B cell (primary cell): ENCODE results near the gene SLC6A6. TPM values are rescaled to one million over a fixed set of nuclear protein-coding genes. Genes with fewer than 3 reads are reported as not detected.
"Not testable (repeated sequence)": the region's sequence is repeated elsewhere in the genome, so short reads cannot be mapped to it uniquely, and the experiment has no call there.

ENCODE experiments used
- ATAC-seq: fragments of 200-7000 bp; cut with Tn5 transposase; one replicate; pipeline ENCODE4 v1.10.0; 2021; ENCODE audit warnings: low read depth, mild to moderate bottlenecking, moderate number of reproducible peaks, moderate library complexity
- CTCF ChIA-PET: fragments of 350-600 bp; sonication (Branson Sonifier 250); formaldehyde crosslinking; loops from one replicate; lab custom pipeline; 2021; ENCODE audit warnings: antibody characterized with exemption, inconsistent platforms; lab: Charles Lee
- POLR2A ChIA-PET: fragments of 350-600 bp; sonication (Branson Sonifier 250); formaldehyde crosslinking; loops from one replicate; lab custom pipeline; 2021; ENCODE audit warnings: antibody characterized with exemption; lab: Charles Lee
- DNase-seq: peaks from one replicate; pipeline ENCODE4 v3.0.0; 2013
- H2AFZ ChIP-seq: 2 replicates; pipeline ENCODE4 v1.6.1; 2012; ENCODE audit warnings: mild to moderate bottlenecking, low read depth, low read length; ENCODE audit not compliant: insufficient read depth, poor library complexity, severe bottlenecking
- H3K27ac ChIP-seq, 2 donors: 1 replicate in 1 of 2; 2 replicates in 1 of 2; pipeline ENCODE4 v1.5.1; 2012 to 2013; ENCODE audit warnings: low read length in 2 of 2, mild to moderate bottlenecking in 2 of 2, moderate library complexity in 1 of 2
- H3K27me3 ChIP-seq, 4 experiments: fragments of 200-600 bp in 1 of 4; sonication (generic) in 1 of 4; replicated peaks in 1 of 4; 1 replicate in 2 of 4; 2 replicates in 2 of 4; pipeline versions ENCODE4 v1.6.1 to v1.7.0; 2013 to 2016; ENCODE audit warnings: low read length in 3 of 4, mild to moderate bottlenecking in 2 of 4, mixed read lengths in 1 of 4, moderate library complexity in 1 of 4; ENCODE audit not compliant: insufficient read depth in 4 of 4, control insufficient read depth in 3 of 4; ENCODE audit errors: control extremely low read depth in 1 of 4
- H3K36me3 ChIP-seq, 2 experiments: replicated peaks in 1 of 2; 1 replicate in 1 of 2; 2 replicates in 1 of 2; pipeline versions ENCODE4 v1.6.1 to v1.7.1; 2013; ENCODE audit warnings: low read length in 1 of 2; ENCODE audit not compliant: insufficient read depth in 2 of 2, control insufficient read depth in 1 of 2; ENCODE audit errors: control extremely low read depth in 1 of 2, extremely low read depth in 1 of 2
- H3K4me1 ChIP-seq, 2 donors: fragments of 200-600 bp in 1 of 2; sonication (generic) in 1 of 2; 1 replicate in 1 of 2; 2 replicates in 1 of 2; pipeline versions ENCODE4 v1.5.1 to v1.6.1; 2013 to 2017; ENCODE audit warnings: low read length in 2 of 2; ENCODE audit not compliant: control insufficient read depth in 2 of 2, insufficient read depth in 2 of 2
- H3K4me2 ChIP-seq: replicated peaks from 2 replicates; pipeline ENCODE3; 2012; ENCODE audit warnings: mild to moderate bottlenecking, low read depth, low read length; ENCODE audit not compliant: poor library complexity, severe bottlenecking
- H3K4me3 ChIP-seq, 5 experiments: fragments of 200-600 bp in 1 of 5; sonication (generic) in 1 of 5; 1 replicate in 3 of 5; 2 replicates in 2 of 5; pipeline versions ENCODE4 v1.5.1 to v1.7.0; 2011 to 2016; ENCODE audit warnings: low read length in 4 of 5, mild to moderate bottlenecking in 4 of 5, low read depth in 2 of 5, control low read depth in 1 of 5, moderate library complexity in 1 of 5; ENCODE audit not compliant: insufficient read depth in 1 of 5; ENCODE audit errors: control extremely low read depth in 1 of 5, extremely low read depth in 1 of 5
- H3K79me2 ChIP-seq: fragments of 200-600 bp; sonication (generic); one replicate; pipeline ENCODE4 v1.6.0; 2016; ENCODE audit warnings: low read length; ENCODE audit not compliant: control insufficient read depth, insufficient read depth
- H3K9ac ChIP-seq: fragments of 200-600 bp; sonication (generic); 2 replicates; pipeline ENCODE4 v1.6.1; 2017; ENCODE audit warnings: mild to moderate bottlenecking, low read length, moderate library complexity
- H3K9me3 ChIP-seq, 3 donors: one replicate each; pipeline versions ENCODE4 v1.6.1 to v1.7.1; 2013; ENCODE audit warnings: low read length in 2 of 3; ENCODE audit not compliant: control insufficient read depth in 2 of 3, insufficient read depth in 1 of 3; ENCODE audit errors: control extremely low read depth in 1 of 3
- H4K20me1 ChIP-seq: 2 replicates; pipeline ENCODE4 v1.6.0; 2012; ENCODE audit warnings: mild to moderate bottlenecking, low read length; ENCODE audit not compliant: insufficient read depth, control insufficient read depth, poor library complexity, severe bottlenecking
- H3K27ac Mint-ChIP-seq: one replicate; pipeline ENCODE4 v1.8.0; 2021; ENCODE audit warnings: mixed read lengths
- H3K27me3 Mint-ChIP-seq: one replicate; pipeline ENCODE4 v1.8.0; 2021; ENCODE audit warnings: mixed read lengths
- H3K4me1 Mint-ChIP-seq: one replicate; pipeline ENCODE4 v1.8.0; 2021; ENCODE audit warnings: mixed read lengths
- H3K4me3 Mint-ChIP-seq: one replicate; pipeline ENCODE4 v1.8.0; 2021; ENCODE audit warnings: mixed read lengths
- H3K9me3 Mint-ChIP-seq: one replicate; pipeline ENCODE4 v1.8.0; 2022; ENCODE audit warnings: mixed read lengths; ENCODE audit not compliant: insufficient read depth
- CTCF ChIP-seq: fragments of 200-600 bp; IDR thresholded peaks from one replicate; pipeline ENCODE4 v1.8.0; 2022; ENCODE audit warnings: antibody characterized with exemption, mild to moderate bottlenecking
- EZH2 ChIP-seq: IDR thresholded peaks from 2 replicates; pipeline ENCODE4 v1.6.1; 2012; ENCODE audit warnings: borderline replicate concordance, low read depth, mild to moderate bottlenecking, moderate library complexity, low read length; ENCODE audit not compliant: insufficient read depth, poor library complexity, severe bottlenecking
- WGBS: methylation state at CpG from one replicate; pipeline ENCODE4 v1.1.5; 2013; ENCODE audit warnings: missing lambda C conversion rate; ENCODE audit not compliant: insufficient coverage; 5-methylcytosine and 5-hydroxymethylcytosine counted together
- intact Hi-C: fragments of 100-400 bp; cut with micrococcal nuclease; formaldehyde crosslinking; loops from one replicate; pipeline ENCODE4 v1.10.0; 2022
- polyA plus RNA-seq: library from polyadenylated mRNA; depleted of rRNA; stranded (reverse); fragments of >200 nt; gene quantifications from 2 replicates; pipeline ENCODE4 v1.2.3, GENCODE V29; 2012
- total RNA-seq, 2 donors: library from RNA; stranded (reverse); fragments of 120-200 nt in 1 of 2; gene quantifications; 1 replicate in 1 of 2; 2 replicates in 1 of 2; pipeline versions ENCODE4 v1.2.3 to v1.2.4, GENCODE V29; 2013 to 2022

Gene SLC6A6
- total and polyA plus RNA-seq, 2 donors (not counting 1 experiment from before 2014, with no cell fraction given): 34.2 to 48.7 TPM

- intact Hi-C loops: loop anchor here (10.0 kb wide), 1 partner anchor 515 kb away; no protein-coding TSS in a partner anchor
- Histone ChIP-seq H3K4me1 (peaks cover 31 to 46% of the 10 kb centered on the region in 2 donors), H4K20me1 (peaks cover 63% of the 10 kb centered on the region), H3K79me2 (peaks cover 94% of the 10 kb centered on the region), H3K36me3 (peaks cover 4 to 21% of the 10 kb centered on the region in 2 experiments)
- H3K27ac Mint-ChIP-seq, H3K9ac ChIP-seq, H2AFZ ChIP-seq, POLR2A ChIA-PET, CTCF ChIA-PET, H3K4me3 ChIP-seq, ATAC-seq, H3K4me2 ChIP-seq, H3K9me3 ChIP-seq, H3K27me3 Mint-ChIP-seq, H3K4me3 Mint-ChIP-seq, H3K27ac ChIP-seq, H3K27me3 ChIP-seq, DNase-seq, H3K9me3 Mint-ChIP-seq: not testable (repeated sequence)
- peaks cover 56% of the 10 kb centered on the region for H3K4me1 Mint-ChIP-seq
- WGBS: 69% methylated on average over 2 of the region's 6 CpGs
Measured at GRCh38 chr3:14409779-14410063, 7.3 kb downstream of the SLC6A6 start.

GRCh38 chr3:14410106-14410502 is 7.7 kb downstream of the SLC6A6 start:
- Histone ChIP-seq H3K4me3 (no peak overlapping the region), H3K9ac (no peak overlapping the region), H2AFZ (no peak overlapping the region), H3K27me3 (no peaks in the 10 kb centered on the region), H3K9me3 (no peaks in the 10 kb centered on the region), H3K79me2 (peaks cover 94% of the 10 kb centered on the region), H3K4me2 (no peak overlapping the region), H3K36me3 (peaks cover 4 to 21% of the 10 kb centered on the region in 2 experiments), H3K27ac (peak overlapping the region in 1 of 2 donors; percentile 24), H4K20me1 (peaks cover 63% of the 10 kb centered on the region), H3K4me1 (peaks cover 27 to 42% of the 10 kb centered on the region in 2 donors)
- ChIA-PET CTCF (no interaction called here), POLR2A (no interaction called here)
- Mint-ChIP-seq H3K27me3 (no peaks in the 10 kb centered on the region), H3K9me3 (no peaks in the 10 kb centered on the region), H3K4me1 (peaks cover 54% of the 10 kb centered on the region), H3K27ac (no peak overlapping the region), H3K4me3 (no peak overlapping the region)
- ATAC-seq (no peak), DNase-seq (no peak)
- WGBS: 60% methylated on average over 2 of the region's 5 CpGs
- intact Hi-C loops: no loop called here
- TF ChIP-seq CTCF (no peak), EZH2 (no peak)
